HG03354 (cell line): ENCODE data around the gene C1QL2.

Experiments used
- ATAC-seq: cut with Tn5 transposase; IDR thresholded peaks from one replicate; pipeline ENCODE4 v1.9.1; 2021; ENCODE audit warnings: mild to moderate bottlenecking; ENCODE audit not compliant: unreplicated experiment, poor library complexity, severe bottlenecking

C1QL2 gene

GRCh38 chr2:119112230-119112629 is 46.3 kb downstream of the C1QL2 start:
- no peak for ATAC-seq

- no peak for ATAC-seq
Observed at GRCh38 chr2:119111115-119111975, 47.2 kb downstream of the C1QL2 start.

DNA sequence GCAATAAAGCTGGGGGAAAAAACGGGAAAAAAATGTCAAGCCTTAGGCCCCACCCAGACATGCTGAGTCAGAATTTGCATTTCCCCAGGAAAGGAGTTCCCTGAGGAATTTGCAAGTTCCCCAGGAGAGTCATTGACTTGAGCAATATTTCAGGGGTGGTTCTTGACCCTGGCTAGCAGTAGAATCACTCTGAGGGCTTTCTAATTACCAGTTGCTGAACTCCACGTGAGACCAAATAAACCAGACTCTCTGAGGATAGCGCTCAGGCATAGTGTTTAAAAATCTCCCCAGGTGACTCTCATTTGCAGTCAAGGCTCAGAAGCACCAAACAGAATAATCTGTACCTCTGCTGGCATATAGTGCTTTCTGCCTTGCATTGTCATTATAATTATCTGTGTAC is 48.7 kb downstream of the C1QL2 start:
- no peak for ATAC-seq

DNA sequence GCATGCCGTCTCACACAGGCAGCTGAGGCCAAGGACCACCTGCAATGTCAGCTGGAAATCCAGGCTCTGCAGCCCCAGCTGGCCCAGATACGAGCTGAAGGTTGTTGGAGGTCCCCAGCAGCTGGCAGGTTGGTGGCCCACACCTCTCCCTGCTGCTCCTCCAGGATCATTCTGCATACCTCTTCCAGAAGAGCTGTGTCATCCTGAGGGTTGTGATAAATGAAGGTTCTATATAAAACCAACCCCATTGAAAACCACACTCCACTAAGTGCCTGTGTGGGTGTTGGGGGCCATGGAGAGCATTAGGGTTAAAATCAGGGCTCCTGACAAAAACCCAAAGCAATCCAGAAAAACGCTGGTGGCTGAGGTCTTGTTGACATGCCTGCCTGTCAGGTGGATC is 50.4 kb downstream of the C1QL2 start:
- no peak for ATAC-seq

GRCh38 chr2:119106301-119106897 is 52.2 kb downstream of the C1QL2 start:
- ATAC-seq, result no peak
